ENCODE data around the gene CFAP299. TPM values are rescaled to one million over a fixed set of nuclear protein-coding genes. Genes with fewer than 3 reads are reported as not detected.

Gene CFAP299
- total RNA-seq, 1 experiment from 2014 or later, result not detected

- CTCF ChIA-PET, result no interaction called here
- intact Hi-C loops (cut with micrococcal nuclease; ENCODE audit: unreplicated experiment), result no loop called here
- no peak for DNase-seq (ENCODE audit: low spot score)
- H3K27me3 ChIP-seq (replicated peaks; ENCODE audit: insufficient read depth, low read depth, low read length, poor library complexity), result no peaks in the 10 kb centered on the region
- TF ChIP-seq CTCF (conservative IDR thresholded peaks at IDR 0.05; ENCODE audit: low read depth, low read length), result no peak
- no peak for TF ChIP-seq EZH2 (IDR thresholded peaks at IDR 0.05; ENCODE audit: borderline replicate concordance, low read depth, low read length, poor library complexity, severe bottlenecking)
- H3K9me3 ChIP-seq (ENCODE audit: low read depth, low read length, poor library complexity, severe bottlenecking), result no peaks in the 10 kb centered on the region
- no peaks in the 10 kb centered on the region for H3K36me3 ChIP-seq (ENCODE audit: insufficient read depth, low read length, poor library complexity, severe bottlenecking)
- no peak overlapping the region for H3K4me3 ChIP-seq (ENCODE audit: low read depth, low read length, poor library complexity, severe bottlenecking)
- POLR2A ChIA-PET (ENCODE audit: low non-redundant PET), result no interaction called here
- no peaks in the 10 kb centered on the region for H3K4me1 ChIP-seq (ENCODE audit: insufficient read depth, low read length, poor library complexity, severe bottlenecking)
- no peak overlapping the region for H3K27ac ChIP-seq (ENCODE audit: low read depth, low read length, poor library complexity, severe bottlenecking)
- BruUV-seq (replicated peaks), result no TSS peak
These were observed 140.3 kb downstream of the CFAP299 start for GRCh38 chr4:80475798-80476197.

GRCh38 chr4:80484712-80485111, 149.2 kb downstream of the CFAP299 start:
- no peak for TF ChIP-seq CTCF (conservative IDR thresholded peaks at IDR 0.05; ENCODE audit: low read depth, low read length)
- TF ChIP-seq EZH2 (IDR thresholded peaks at IDR 0.05; ENCODE audit: borderline replicate concordance, low read depth, low read length, poor library complexity, severe bottlenecking), result no peak
- BruUV-seq (replicated peaks), result no TSS peak
- POLR2A ChIA-PET (ENCODE audit: low non-redundant PET), result no interaction called here
- Histone ChIP-seq H3K4me3 (ENCODE audit: low read depth, low read length, poor library complexity, severe bottlenecking) (no peak overlapping the region), H3K27me3 (replicated peaks; ENCODE audit: insufficient read depth, low read depth, low read length, poor library complexity) (peaks cover 3% of the 10 kb centered on the region), H3K9me3 (ENCODE audit: low read depth, low read length, poor library complexity, severe bottlenecking) (no peaks in the 10 kb centered on the region), H3K27ac (ENCODE audit: low read depth, low read length, poor library complexity, severe bottlenecking) (no peak overlapping the region), H3K36me3 (ENCODE audit: insufficient read depth, low read length, poor library complexity, severe bottlenecking) (no peaks in the 10 kb centered on the region), H3K4me1 (ENCODE audit: insufficient read depth, low read length, poor library complexity, severe bottlenecking) (no peaks in the 10 kb centered on the region)
- no peak for DNase-seq (ENCODE audit: low spot score)
- CTCF ChIA-PET, result no interaction called here
- intact Hi-C loops (cut with micrococcal nuclease; ENCODE audit: unreplicated experiment), result no loop called here

- no TSS peak for BruUV-seq (replicated peaks)
- TF ChIP-seq CTCF (conservative IDR thresholded peaks at IDR 0.05; ENCODE audit: low read depth, low read length) (no peak), EZH2 (IDR thresholded peaks at IDR 0.05; ENCODE audit: borderline replicate concordance, low read depth, low read length, poor library complexity, severe bottlenecking) (no peak)
- no peak overlapping the region for H3K4me3 ChIP-seq (ENCODE audit: low read depth, low read length, poor library complexity, severe bottlenecking)
- H3K4me1 ChIP-seq (ENCODE audit: insufficient read depth, low read length, poor library complexity, severe bottlenecking), result no peaks in the 10 kb centered on the region
- DNase-seq (ENCODE audit: low spot score), result no peak
- intact Hi-C loops (cut with micrococcal nuclease; ENCODE audit: unreplicated experiment), result no loop called here
- CTCF ChIA-PET, result no interaction called here
- POLR2A ChIA-PET (ENCODE audit: low non-redundant PET), result no interaction called here
- no peak overlapping the region for H3K27ac ChIP-seq (ENCODE audit: low read depth, low read length, poor library complexity, severe bottlenecking)
- H3K27me3 ChIP-seq (replicated peaks; ENCODE audit: insufficient read depth, low read depth, low read length, poor library complexity), result peaks cover 3% of the 10 kb centered on the region
- H3K9me3 ChIP-seq (ENCODE audit: low read depth, low read length, poor library complexity, severe bottlenecking), result no peaks in the 10 kb centered on the region
- H3K36me3 ChIP-seq (ENCODE audit: insufficient read depth, low read length, poor library complexity, severe bottlenecking), result no peaks in the 10 kb centered on the region
These were observed 151.1 kb downstream of the CFAP299 start for GRCh38 chr4:80486603-80487002.
